DOHH2 (cell line): Measurements from ENCODE around the gene CCDC28B.

Experiments
- EZH2phosphoT487 ChIP-seq: fragments of 200-600 bp; sonication (generic); IDR thresholded peaks from 2 replicates; pipeline ENCODE4 v1.6.1; 2017; ENCODE audit warnings: borderline replicate concordance, mild to moderate bottlenecking, antibody characterized with exemption, low read length, moderate library complexity, mixed read lengths
- TF ChIP-seq, protein P1 (sequence below): fragments of 200-600 bp; sonication (generic); IDR thresholded peaks from one replicate; pipeline ENCODE4 v1.5.1; 2014; ENCODE audit warnings: antibody characterized with exemption, mild to moderate bottlenecking, low read depth, low read length; ENCODE audit not compliant: poor library complexity, severe bottlenecking

DNA sequence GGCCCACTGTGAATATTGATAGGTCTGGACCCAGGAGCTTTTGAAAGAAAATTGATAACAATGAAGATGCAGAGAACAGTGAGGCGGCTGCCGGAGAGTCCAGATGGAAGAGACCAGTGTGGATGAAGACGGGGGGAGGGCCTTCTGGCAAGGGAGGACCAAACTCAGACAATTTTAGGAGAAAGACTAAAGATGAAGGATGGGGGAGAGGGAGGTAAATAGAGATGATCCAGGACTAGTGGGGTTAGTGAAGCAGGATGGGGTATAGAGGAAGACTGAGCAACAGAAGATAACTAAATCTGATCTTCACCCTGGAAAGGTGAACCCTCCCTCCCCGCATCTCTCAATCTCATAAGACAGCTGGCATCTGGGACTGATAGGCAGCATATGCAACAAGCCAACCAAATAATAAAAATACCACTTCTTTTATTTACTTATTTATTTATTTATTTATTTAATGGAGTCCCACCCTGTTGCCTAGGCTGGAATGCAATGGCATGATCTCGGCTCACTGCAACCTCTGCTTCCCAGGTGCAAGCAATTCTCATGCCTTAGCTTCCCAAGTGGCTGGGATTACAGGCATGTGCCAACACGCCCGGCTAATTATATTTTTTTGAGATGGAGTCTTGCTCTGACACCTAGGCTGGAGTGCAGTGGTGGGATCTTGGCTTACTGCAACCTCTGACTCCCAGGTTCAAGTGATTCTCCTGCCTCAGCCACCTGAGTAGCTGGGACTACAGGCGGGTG, 32.3 kb downstream of the CCDC28B start:
- TF ChIP-seq, protein P1, sequence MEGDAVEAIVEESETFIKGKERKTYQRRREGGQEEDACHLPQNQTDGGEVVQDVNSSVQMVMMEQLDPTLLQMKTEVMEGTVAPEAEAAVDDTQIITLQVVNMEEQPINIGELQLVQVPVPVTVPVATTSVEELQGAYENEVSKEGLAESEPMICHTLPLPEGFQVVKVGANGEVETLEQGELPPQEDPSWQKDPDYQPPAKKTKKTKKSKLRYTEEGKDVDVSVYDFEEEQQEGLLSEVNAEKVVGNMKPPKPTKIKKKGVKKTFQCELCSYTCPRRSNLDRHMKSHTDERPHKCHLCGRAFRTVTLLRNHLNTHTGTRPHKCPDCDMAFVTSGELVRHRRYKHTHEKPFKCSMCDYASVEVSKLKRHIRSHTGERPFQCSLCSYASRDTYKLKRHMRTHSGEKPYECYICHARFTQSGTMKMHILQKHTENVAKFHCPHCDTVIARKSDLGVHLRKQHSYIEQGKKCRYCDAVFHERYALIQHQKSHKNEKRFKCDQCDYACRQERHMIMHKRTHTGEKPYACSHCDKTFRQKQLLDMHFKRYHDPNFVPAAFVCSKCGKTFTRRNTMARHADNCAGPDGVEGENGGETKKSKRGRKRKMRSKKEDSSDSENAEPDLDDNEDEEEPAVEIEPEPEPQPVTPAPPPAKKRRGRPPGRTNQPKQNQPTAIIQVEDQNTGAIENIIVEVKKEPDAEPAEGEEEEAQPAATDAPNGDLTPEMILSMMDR: no peak
- TF ChIP-seq EZH2phosphoT487: no peak
